ENCODE measurements around the gene PTPRM. TPM values are rescaled to one million over a fixed set of nuclear protein-coding genes. Genes with fewer than 3 reads are reported as not detected.

PTPRM gene
- total RNA-seq, 1 experiment from 2014 or later: 6.2 TPM

DNA sequence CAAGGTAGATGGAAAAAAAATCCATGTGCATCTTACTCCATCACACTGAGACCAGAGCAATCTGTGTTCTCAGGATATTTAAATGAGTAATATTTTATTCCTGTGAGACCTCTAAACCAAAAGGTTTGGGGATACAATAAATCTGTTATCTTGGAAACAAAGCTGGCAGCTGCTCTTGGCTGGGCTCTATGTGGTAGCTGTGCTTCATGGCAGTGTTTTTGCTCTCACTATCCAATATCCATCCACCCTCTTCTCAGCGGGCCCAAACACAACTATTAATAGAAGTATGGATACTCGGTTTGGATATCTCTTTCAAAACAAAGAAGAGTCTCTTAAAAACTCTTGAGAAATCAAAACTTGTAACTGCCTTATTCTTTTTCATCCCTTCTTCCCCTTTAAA is 797.3 kb downstream of the PTPRM start:
- TF ChIP-seq, protein P1, sequence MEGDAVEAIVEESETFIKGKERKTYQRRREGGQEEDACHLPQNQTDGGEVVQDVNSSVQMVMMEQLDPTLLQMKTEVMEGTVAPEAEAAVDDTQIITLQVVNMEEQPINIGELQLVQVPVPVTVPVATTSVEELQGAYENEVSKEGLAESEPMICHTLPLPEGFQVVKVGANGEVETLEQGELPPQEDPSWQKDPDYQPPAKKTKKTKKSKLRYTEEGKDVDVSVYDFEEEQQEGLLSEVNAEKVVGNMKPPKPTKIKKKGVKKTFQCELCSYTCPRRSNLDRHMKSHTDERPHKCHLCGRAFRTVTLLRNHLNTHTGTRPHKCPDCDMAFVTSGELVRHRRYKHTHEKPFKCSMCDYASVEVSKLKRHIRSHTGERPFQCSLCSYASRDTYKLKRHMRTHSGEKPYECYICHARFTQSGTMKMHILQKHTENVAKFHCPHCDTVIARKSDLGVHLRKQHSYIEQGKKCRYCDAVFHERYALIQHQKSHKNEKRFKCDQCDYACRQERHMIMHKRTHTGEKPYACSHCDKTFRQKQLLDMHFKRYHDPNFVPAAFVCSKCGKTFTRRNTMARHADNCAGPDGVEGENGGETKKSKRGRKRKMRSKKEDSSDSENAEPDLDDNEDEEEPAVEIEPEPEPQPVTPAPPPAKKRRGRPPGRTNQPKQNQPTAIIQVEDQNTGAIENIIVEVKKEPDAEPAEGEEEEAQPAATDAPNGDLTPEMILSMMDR (conservative IDR thresholded peaks at IDR 0.05): no peak
- WGBS (ENCODE audit: extremely low coverage, insufficient read length, low lambda C conversion rate): no CpG with 5 or more reads among the region's 2 CpGs
- Histone ChIP-seq H2BK15ac (ENCODE audit: low read depth, low read length) (no peak overlapping the region), H4K8ac (replicated peaks; ENCODE audit: insufficient read length, low read depth, low read length) (no peak overlapping the region), H3K79me2 (ENCODE audit: insufficient read depth, low read length) (no peaks in the 10 kb centered on the region), H3K23ac (ENCODE audit: insufficient read length, low read depth, low read length) (no peak overlapping the region), H2BK12ac (ENCODE audit: insufficient read length, low read depth, low read length) (no peak overlapping the region), H3K56ac (ENCODE audit: insufficient read length, low read depth, low read length) (no peak overlapping the region), H3K27me3 (ENCODE audit: insufficient read depth, low read length) (no peaks in the 10 kb centered on the region), H3K14ac (ENCODE audit: insufficient read depth, low read length) (no peak overlapping the region), H4K91ac (ENCODE audit: insufficient read length, low read depth, low read length) (no peak overlapping the region), H2AK5ac (ENCODE audit: insufficient read length, low read length) (no peak overlapping the region), H2BK20ac (ENCODE audit: low read depth, low read length, poor library complexity, severe bottlenecking) (no peak overlapping the region), H3K9ac (ENCODE audit: extremely low read depth, insufficient read length, low read length) (no peak overlapping the region), H4K20me1 (ENCODE audit: control insufficient read depth, insufficient read depth, insufficient read length) (no peaks in the 10 kb centered on the region), H3K4me1 (ENCODE audit: insufficient read depth, low read length) (no peaks in the 10 kb centered on the region; the same call in 1 of the 2 replicates), H3K79me1 (ENCODE audit: insufficient read depth, low read depth, low read length, poor library complexity, severe bottlenecking) (no peaks in the 10 kb centered on the region), H3T11ph (ENCODE audit: low read length) (no peak overlapping the region), H2BK120ac (ENCODE audit: low read depth, low read length, poor library complexity, severe bottlenecking) (no peak overlapping the region), H4K5ac (ENCODE audit: insufficient read length, low read depth, low read length) (no peak overlapping the region), H2BK5ac (ENCODE audit: insufficient read length, low read length) (no peak overlapping the region), H3K4ac (ENCODE audit: low read depth, low read length) (no peak overlapping the region), H3K18ac (ENCODE audit: insufficient read length, low read depth, low read length) (no peak overlapping the region), H3K9me3 (ENCODE audit: control insufficient read depth, low read depth, low read length) (no peaks in the 10 kb centered on the region), H2AFZ (ENCODE audit: low read length) (no peak overlapping the region), H3K27ac (ENCODE audit: insufficient read length, low read depth, low read length) (no peak overlapping the region), H3K4me2 (ENCODE audit: insufficient read depth, insufficient read length, low read length) (no peak overlapping the region), H3K23me2 (ENCODE audit: insufficient read length, low read depth, low read length, poor library complexity, severe bottlenecking) (no peaks in the 10 kb centered on the region)
- no peak overlapping the region for H3K4me3 Mint-ChIP-seq
- peaks cover 12 to 28% of the 10 kb centered on the region in 2 experiments for H3K4me1 Mint-ChIP-seq
- H3K9me3 Mint-ChIP-seq: no peaks in the 10 kb centered on the region
- peaks cover 17% of the 10 kb centered on the region for H3K27me3 Mint-ChIP-seq (ENCODE audit: low read depth)
- no peak overlapping the region for H3K27ac Mint-ChIP-seq
- no peak for DNase-seq
- no peaks in the 10 kb centered on the region for H3K36me3 Mint-ChIP-seq (ENCODE audit: insufficient read depth in 1 of 3, low read depth in 3 of 3)
